HG02798 (cell line): ENCODE measurements around the gene YBX2.
"Not testable (repeated sequence)": the region's sequence is repeated elsewhere in the genome, so short reads cannot be mapped to it uniquely, and the experiment has no call there.

Experiments
- ATAC-seq: cut with Tn5 transposase; IDR thresholded peaks from one replicate; pipeline ENCODE4 v1.9.1; 2021; ENCODE audit warnings: mild to moderate bottlenecking; ENCODE audit not compliant: unreplicated experiment, poor library complexity

YBX2 gene

GRCh38 chr17:7251661-7252175 lies 42.7 kb downstream of the YBX2 start, which contains the start of gene CTDNEP1:
Gene CTDNEP1 (minus strand): TSS chr17:7251734. CDS start chr17:7251296, 438 bp downstream.
- peak; percentile 85 for ATAC-seq

- ATAC-seq = peak; percentile 7
Observed at GRCh38 chr17:7250695-7251627, 43.5 kb downstream of the YBX2 start.

GRCh38 chr17:7249830-7250229 lies 44.6 kb downstream of the YBX2 start:
- ATAC-seq = no peak

GRCh38 chr17:7249214-7249613 lies 45.2 kb downstream of the YBX2 start:
- no peak for ATAC-seq

- ATAC-seq = no peak
Observed at GRCh38 chr17:7248796-7249195, 45.6 kb downstream of the YBX2 start.

GRCh38 chr17:7246779-7247178 lies 47.7 kb downstream of the YBX2 start:
- no peak for ATAC-seq

- ATAC-seq = not testable (repeated sequence)
Observed at GRCh38 chr17:7243838-7244237, 50.6 kb downstream of the YBX2 start.

- ATAC-seq = no peak
Observed at GRCh38 chr17:7243453-7243729, 51.0 kb downstream of the YBX2 start.

GRCh38 chr17:7242717-7243452 lies 51.6 kb downstream of the YBX2 start:
- peak; percentile 53 for ATAC-seq

GRCh38 chr17:7241783-7242716 lies 52.4 kb downstream of the YBX2 start, which contains the start of gene GABARAP:
Gene GABARAP (minus strand): TSS chr17:7242449. CDS start chr17:7242330, 119 bp downstream.
- ATAC-seq = peak; percentile 45

GRCh38 chr17:7241090-7241733 lies 53.2 kb downstream of the YBX2 start:
- ATAC-seq = no peak

GRCh38 chr17:7240375-7240774 lies 54.1 kb downstream of the YBX2 start:
- ATAC-seq = no peak

GRCh38 chr17:7239091-7240027 lies 55.1 kb downstream of the YBX2 start, which contains the start of gene PHF23:
Gene PHF23 (minus strand): TSS chr17:7239457. CDS start chr17:7239279, 178 bp downstream.
- peak; percentile 64 for ATAC-seq

- ATAC-seq = no peak
Observed at GRCh38 chr17:7238420-7239090, 55.9 kb downstream of the YBX2 start.
